Placental pericyte (primary cell): ENCODE results near the gene OR8H3. TPM values are rescaled to one million over a fixed set of nuclear protein-coding genes. Genes with fewer than 3 reads are reported as not detected.

Source experiments
- small RNA-seq: library from RNA; depleted of rRNA; stranded (forward); fragments of <200 nt; gene quantifications from one replicate; pipeline ENCODE3, GENCODE V24; 2012; ENCODE audit warnings: low replicate concordance
- total RNA-seq: library from RNA; depleted of rRNA; stranded (reverse); fragments of >200 nt; gene quantifications from 2 replicates; pipeline ENCODE4 v1.2.3, GENCODE V29; 2012

The OR8H3 gene
- total RNA-seq: not detected in 2 replicates

GRCh38 chr11:56122073-56122472, at the start of gene OR8H3:
Gene OR8H3 (plus strand): TSS chr11:56122373. CDS start chr11:56122373, 0 bp downstream.

GRCh38 chr11:56093008-56093407, 29.2 kb upstream of the OR8H3 start, which contains the start of gene OR8I2:
Gene OR8I2 (plus strand): TSS chr11:56093308. CDS start chr11:56093308, 0 bp downstream.

GRCh38 chr11:56103210-56103737, 18.9 kb upstream of the OR8H3 start, which contains the start of gene OR8H2:
Gene OR8H2 (plus strand): TSS chr11:56103687. CDS start chr11:56105043, 1,356 bp downstream.

GRCh38 chr11:56140151-56140661, 18.0 kb downstream of the OR8H3 start, which contains the start of gene OR8J3:
Gene OR8J3 (minus strand): TSS chr11:56140201. CDS start chr11:56137718, 2,483 bp downstream.

DNA sequence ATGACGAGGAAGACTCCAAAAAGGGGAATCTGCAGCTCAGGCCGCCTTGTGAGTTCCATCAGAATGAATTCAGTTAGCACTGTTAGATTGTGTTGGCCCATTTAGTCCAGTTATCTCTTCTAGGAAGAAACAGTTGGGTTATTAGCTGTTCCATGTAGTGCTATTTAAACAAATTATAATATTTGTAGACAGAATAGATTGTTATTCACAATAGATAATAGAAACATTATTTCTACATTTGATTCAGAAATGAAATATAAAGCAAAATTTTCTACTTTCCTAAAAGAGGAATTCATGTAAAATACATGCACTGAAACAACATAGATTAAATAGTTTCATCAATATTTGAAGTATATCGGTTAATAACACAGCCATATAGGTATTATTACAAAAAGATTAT, 38.0 kb downstream of the OR8H3 start, which contains the start of gene OR8K5:
Gene OR8K5 (minus strand): TSS at position 101 of the 400 bp plus-strand sequence. CDS start 0 bp downstream, at position 101.

Small RNA genes within 50 kb of the gene (small RNA-seq; reads per million reads assigned to genes)
- not detected for gene OR8I4P

Other genes with a start within 250 kb of the OR8H3 start
- gene TRIM51, start 239.1 kb upstream of the OR8H3 start, total RNA-seq: not detected in 2 replicates
- not detected in 2 replicates for gene OR5W2, start 207.8 kb upstream of the OR8H3 start, total RNA-seq
- gene OR5I1, start 186.0 kb upstream of the OR8H3 start, total RNA-seq: not detected in 2 replicates
- not detected in 2 replicates for gene OR10AG1, start 152.4 kb upstream of the OR8H3 start, total RNA-seq
- not detected in 2 replicates for gene OR5F1, start 127.7 kb upstream of the OR8H3 start, total RNA-seq
- not detected in 2 replicates for gene OR5AS1, start 94.7 kb upstream of the OR8H3 start, total RNA-seq
- not detected in 2 replicates for gene OR8I2, start 29.1 kb upstream of the OR8H3 start, total RNA-seq
- gene OR8H2, start 18.7 kb upstream of the OR8H3 start, total RNA-seq: not detected in 2 replicates
- not detected in 2 replicates for gene OR8J3, start 17.8 kb downstream of the OR8H3 start, total RNA-seq
- gene OR8K5, start 37.9 kb downstream of the OR8H3 start, total RNA-seq: not detected in 2 replicates
- gene OR5J2, start 54.2 kb downstream of the OR8H3 start, total RNA-seq: not detected in 2 replicates
- gene OR5T2, start 111.9 kb downstream of the OR8H3 start, total RNA-seq: not detected in 2 replicates
- gene OR5T3, start 129.9 kb downstream of the OR8H3 start, total RNA-seq: not detected in 2 replicates
- not detected in 2 replicates for gene OR5T1, start 151.8 kb downstream of the OR8H3 start, total RNA-seq
- not detected in 2 replicates for gene OR8H1, start 169.9 kb downstream of the OR8H3 start, total RNA-seq
- gene OR8K3, start 192.8 kb downstream of the OR8H3 start, total RNA-seq: not detected in 2 replicates
- gene OR8K1, start 223.7 kb downstream of the OR8H3 start, total RNA-seq: not detected in 2 replicates
- not detected in 2 replicates for gene OR8J1, start 231.9 kb downstream of the OR8H3 start, total RNA-seq